ENCODE measurements around the gene LIMS1.
A peak's percentile ranks its signal among the peaks of the same experiment; 100 is the strongest.

Gene LIMS1

DNA sequence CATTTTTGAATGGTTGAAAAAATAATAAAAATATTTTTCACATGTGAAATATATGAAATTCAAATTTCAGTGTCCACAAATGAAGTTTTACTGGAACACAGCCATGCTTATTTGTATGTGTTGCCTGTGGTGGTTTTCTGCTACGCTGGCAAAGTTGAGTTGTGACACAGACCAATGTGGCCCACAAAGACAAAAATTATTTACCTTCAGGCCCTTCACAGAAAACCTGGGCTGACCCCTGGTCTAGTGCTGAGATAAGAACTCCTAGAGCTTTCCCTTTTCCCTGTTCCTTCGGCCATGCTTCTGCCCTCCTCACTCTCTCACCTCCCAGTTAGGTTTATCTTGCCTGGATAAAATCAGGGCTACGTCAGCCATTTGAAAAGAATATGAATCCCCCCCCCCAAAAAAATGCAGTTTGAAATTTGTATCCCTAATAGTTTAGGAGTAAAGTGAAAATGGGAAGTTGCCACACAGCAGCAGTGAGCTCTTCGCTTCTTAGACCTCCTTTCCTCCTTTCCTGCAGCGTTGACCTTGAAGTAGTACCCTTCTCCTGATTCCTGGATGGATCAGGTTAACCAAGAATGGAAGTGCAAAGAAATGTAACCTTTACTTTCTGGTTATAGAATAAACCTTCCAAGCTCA is 91.0 kb downstream of the LIMS1 start:
- TF ChIP-seq, protein P1, sequence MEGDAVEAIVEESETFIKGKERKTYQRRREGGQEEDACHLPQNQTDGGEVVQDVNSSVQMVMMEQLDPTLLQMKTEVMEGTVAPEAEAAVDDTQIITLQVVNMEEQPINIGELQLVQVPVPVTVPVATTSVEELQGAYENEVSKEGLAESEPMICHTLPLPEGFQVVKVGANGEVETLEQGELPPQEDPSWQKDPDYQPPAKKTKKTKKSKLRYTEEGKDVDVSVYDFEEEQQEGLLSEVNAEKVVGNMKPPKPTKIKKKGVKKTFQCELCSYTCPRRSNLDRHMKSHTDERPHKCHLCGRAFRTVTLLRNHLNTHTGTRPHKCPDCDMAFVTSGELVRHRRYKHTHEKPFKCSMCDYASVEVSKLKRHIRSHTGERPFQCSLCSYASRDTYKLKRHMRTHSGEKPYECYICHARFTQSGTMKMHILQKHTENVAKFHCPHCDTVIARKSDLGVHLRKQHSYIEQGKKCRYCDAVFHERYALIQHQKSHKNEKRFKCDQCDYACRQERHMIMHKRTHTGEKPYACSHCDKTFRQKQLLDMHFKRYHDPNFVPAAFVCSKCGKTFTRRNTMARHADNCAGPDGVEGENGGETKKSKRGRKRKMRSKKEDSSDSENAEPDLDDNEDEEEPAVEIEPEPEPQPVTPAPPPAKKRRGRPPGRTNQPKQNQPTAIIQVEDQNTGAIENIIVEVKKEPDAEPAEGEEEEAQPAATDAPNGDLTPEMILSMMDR (IDR thresholded peaks at IDR 0.05): no peak
- Mint-ChIP-seq H3K27ac (peak overlapping the region; percentile 96), H3K4me3 (no peak overlapping the region), H3K27me3 (ENCODE audit: low read depth, poor library complexity) (peaks cover 4% of the 10 kb centered on the region), H3K36me3 (ENCODE audit: low read depth) (peaks cover 2% of the 10 kb centered on the region), H3K4me1 (peaks cover 68% of the 10 kb centered on the region), H3K9me3 (no peaks in the 10 kb centered on the region)
- no peak for DNase-seq

DNA sequence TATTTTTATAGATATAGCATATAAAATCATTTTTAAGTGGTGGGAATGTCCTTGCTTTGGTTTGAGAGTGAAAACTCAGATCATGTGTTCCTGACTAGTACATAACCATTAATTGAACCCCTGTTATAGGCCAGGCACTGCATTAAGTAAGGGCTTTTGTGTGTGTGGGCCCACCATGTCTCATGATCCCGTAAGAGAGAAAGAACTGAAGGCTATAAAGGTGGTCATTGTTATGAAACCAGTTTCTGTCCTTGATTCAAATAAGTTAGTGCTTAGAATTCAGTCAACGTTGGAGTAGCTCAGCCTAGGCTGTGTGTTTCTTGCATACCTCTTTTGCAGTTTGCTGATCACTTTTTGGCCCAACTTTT is 91.5 kb downstream of the LIMS1 start:
- Mint-ChIP-seq H3K36me3 (ENCODE audit: low read depth) (peaks cover 4% of the 10 kb centered on the region), H3K4me1 (peaks cover 68% of the 10 kb centered on the region), H3K27ac (no peak overlapping the region), H3K27me3 (ENCODE audit: low read depth, poor library complexity) (peaks cover 4% of the 10 kb centered on the region), H3K4me3 (no peak overlapping the region), H3K9me3 (no peaks in the 10 kb centered on the region)
- DNase-seq: no peak
- TF ChIP-seq, protein P1 (IDR thresholded peaks at IDR 0.05): no peak

DNA sequence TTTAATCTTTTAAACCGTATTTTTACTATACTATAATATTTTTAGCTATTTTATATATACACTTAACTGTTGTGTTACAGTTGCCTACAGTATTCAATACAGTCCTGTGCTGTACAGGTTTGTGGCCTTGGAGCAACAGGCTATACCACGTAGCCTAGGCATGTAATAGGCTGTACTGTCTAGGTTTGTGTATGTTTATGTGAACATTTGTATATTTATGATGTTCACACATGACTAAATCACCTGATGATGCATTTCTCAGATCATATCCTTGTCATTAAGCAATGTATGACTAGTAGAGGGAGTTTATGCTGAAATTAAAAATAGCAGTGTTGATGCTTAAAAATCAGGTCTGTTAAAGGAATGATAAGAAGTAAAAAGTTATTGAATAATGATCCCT is 92.7 kb downstream of the LIMS1 start:
- Mint-ChIP-seq H3K4me3 (no peak overlapping the region), H3K4me1 (peaks cover 68% of the 10 kb centered on the region), H3K9me3 (no peaks in the 10 kb centered on the region), H3K36me3 (ENCODE audit: low read depth) (peaks cover 4% of the 10 kb centered on the region), H3K27ac (no peak overlapping the region), H3K27me3 (ENCODE audit: low read depth, poor library complexity) (peaks cover 4% of the 10 kb centered on the region)
- TF ChIP-seq, protein P1 (IDR thresholded peaks at IDR 0.05): no peak
- DNase-seq: no peak

DNA sequence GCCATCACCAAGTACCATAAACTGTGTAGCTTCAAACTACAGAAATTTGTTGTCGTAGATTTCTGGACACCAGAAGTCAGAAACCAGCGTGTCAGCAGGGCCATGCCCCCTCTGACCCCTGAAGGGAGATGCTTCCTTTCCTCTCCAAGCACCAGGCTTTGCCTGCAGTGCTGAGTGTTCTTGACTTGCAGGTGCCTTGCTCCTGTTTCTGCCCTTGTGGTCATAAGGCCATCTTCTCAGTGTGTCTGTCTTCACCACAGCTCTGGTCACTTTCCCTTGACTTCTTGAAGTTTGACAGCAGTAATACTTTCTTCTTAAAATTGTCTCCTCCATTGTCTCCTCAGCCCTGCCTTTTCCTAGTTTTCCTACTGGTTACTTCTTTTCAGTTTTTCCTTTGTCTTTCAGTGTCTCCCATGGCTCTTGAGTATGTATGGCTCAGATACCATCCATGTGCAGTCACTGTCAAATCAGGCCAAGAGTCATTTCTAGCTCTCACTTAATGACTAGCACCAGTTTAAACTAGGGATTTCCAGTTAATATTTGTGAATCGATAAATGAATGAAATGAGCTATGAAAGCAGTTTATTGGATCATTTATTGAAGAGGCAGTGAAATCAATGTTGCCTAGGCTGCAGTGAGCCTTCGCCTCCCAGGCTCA is 93.8 kb downstream of the LIMS1 start:
- H3K4me1 Mint-ChIP-seq: peaks cover 67% of the 10 kb centered on the region
- DNase-seq: no peak
- peaks cover 4% of the 10 kb centered on the region for H3K36me3 Mint-ChIP-seq (ENCODE audit: low read depth)
- peak overlapping the region; percentile 15 for H3K27ac Mint-ChIP-seq
- no peak overlapping the region for H3K4me3 Mint-ChIP-seq
- TF ChIP-seq, protein P1 (IDR thresholded peaks at IDR 0.05): no peak
- H3K9me3 Mint-ChIP-seq: no peaks in the 10 kb centered on the region
- peaks cover 4% of the 10 kb centered on the region for H3K27me3 Mint-ChIP-seq (ENCODE audit: low read depth, poor library complexity)

DNA sequence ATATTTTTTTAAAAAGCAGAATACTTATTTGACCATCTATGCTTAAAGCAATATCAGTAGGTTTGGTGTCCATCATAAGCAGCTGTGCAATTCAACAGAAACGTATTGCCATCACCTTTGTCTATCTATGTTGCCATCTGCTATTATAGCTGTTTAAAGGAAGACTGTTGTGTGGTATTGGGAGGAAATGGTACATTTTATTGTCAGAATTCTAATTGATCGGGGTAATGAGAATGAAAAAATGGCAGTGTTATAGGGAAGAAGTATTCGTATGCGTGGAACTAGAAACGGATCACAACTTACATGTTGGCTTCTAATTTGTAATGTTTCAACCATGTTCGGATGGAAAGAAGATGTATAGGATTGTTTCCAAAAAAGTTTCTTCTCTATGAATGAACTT is 94.7 kb downstream of the LIMS1 start:
- no peak overlapping the region for H3K27ac Mint-ChIP-seq
- H3K4me1 Mint-ChIP-seq: peaks cover 67% of the 10 kb centered on the region
- TF ChIP-seq, protein P1 (IDR thresholded peaks at IDR 0.05): no peak
- peaks cover 4% of the 10 kb centered on the region for H3K36me3 Mint-ChIP-seq (ENCODE audit: low read depth)
- no peaks in the 10 kb centered on the region for H3K9me3 Mint-ChIP-seq
- H3K4me3 Mint-ChIP-seq: no peak overlapping the region
- DNase-seq: no peak
- peaks cover 4% of the 10 kb centered on the region for H3K27me3 Mint-ChIP-seq (ENCODE audit: low read depth, poor library complexity)

DNA sequence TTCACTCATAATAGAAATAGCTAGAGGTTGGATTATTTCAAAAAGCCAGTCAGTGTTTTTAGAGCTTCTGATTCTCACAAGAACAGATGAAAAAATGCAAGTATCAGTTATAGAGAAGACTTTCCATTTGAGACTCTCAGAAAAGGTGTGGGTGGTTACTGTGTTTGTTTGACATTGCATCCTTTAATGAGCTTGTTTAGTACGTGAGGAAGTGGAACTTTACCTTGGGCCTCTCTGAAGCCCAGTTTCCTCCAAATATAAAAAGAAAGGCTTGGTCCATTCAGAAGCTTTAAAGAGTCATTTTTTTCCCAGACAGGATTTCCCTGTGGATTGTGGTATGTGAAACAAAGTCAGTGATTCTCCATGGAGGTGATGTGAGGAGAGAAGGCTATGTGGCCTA is 95.1 kb downstream of the LIMS1 start:
- H3K27me3 Mint-ChIP-seq (ENCODE audit: low read depth, poor library complexity): peaks cover 4% of the 10 kb centered on the region

More for the DNA sequence above, 95.1 kb downstream of the LIMS1 start:
- Mint-ChIP-seq H3K4me3 (no peak overlapping the region), H3K9me3 (no peaks in the 10 kb centered on the region), H3K27ac (no peak overlapping the region), H3K36me3 (ENCODE audit: low read depth) (peaks cover 4% of the 10 kb centered on the region), H3K4me1 (peaks cover 67% of the 10 kb centered on the region)
- no peak for DNase-seq
- TF ChIP-seq, protein P1 (IDR thresholded peaks at IDR 0.05): no peak

Measured in nephron progenitor cell (in vitro differentiated cells).